ENCODE data around the gene FITM2.

Gene FITM2

DNA sequence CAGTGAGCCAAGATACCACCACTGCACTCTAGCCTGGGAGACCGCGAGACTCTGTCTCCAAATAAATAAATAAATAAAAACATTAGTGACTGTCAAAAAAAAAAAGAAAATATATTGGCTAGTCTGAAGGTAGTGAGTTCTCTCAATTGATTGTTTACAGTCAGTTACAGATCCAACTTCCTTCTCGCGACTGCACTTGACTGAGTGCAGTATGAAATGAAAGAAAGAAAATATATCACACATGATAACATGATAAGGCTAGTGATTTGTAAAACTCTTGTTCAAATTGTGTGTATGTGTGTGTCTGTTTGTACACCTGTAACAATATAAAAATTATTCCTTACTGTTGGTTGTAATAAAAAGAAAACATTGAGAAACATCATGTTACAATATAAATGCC is 33.7 kb upstream of the FITM2 start:
- no peak overlapping the region for H3K4me3 ChIP-seq (ENCODE audit: low read depth, low read length)
- TF ChIP-seq, protein P1, sequence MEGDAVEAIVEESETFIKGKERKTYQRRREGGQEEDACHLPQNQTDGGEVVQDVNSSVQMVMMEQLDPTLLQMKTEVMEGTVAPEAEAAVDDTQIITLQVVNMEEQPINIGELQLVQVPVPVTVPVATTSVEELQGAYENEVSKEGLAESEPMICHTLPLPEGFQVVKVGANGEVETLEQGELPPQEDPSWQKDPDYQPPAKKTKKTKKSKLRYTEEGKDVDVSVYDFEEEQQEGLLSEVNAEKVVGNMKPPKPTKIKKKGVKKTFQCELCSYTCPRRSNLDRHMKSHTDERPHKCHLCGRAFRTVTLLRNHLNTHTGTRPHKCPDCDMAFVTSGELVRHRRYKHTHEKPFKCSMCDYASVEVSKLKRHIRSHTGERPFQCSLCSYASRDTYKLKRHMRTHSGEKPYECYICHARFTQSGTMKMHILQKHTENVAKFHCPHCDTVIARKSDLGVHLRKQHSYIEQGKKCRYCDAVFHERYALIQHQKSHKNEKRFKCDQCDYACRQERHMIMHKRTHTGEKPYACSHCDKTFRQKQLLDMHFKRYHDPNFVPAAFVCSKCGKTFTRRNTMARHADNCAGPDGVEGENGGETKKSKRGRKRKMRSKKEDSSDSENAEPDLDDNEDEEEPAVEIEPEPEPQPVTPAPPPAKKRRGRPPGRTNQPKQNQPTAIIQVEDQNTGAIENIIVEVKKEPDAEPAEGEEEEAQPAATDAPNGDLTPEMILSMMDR (IDR thresholded peaks at IDR 0.05; ENCODE audit: borderline replicate concordance, insufficient read depth, low read depth, low read length): no peak

DNA sequence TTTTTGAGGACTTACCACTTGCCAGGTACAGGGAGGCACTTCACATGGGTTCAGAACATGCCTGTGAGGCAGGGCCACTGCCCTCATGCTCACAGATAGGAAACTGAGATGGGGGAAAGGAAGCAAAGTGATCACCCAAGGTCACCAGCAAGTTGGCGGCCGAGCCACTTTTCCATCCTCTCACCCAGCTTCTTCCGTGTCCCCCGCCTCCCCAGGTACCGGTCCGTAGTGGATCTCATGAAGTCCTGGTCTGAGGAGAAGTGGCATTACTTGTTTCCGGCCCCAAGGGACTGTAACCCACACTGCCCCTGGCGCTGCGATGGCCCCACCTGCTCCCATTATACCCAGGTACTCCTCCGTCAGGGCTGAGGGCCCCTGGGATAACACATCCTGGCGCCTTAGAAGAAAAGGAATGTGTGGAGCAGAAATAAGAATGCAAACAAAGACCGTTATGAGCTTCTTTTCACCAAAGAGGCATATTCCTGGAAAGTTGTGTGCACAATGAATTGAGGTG is 32.2 kb upstream of the FITM2 start:
- no peak overlapping the region for H3K4me3 ChIP-seq (ENCODE audit: low read depth, low read length)
- TF ChIP-seq, protein P1 (IDR thresholded peaks at IDR 0.05; ENCODE audit: borderline replicate concordance, insufficient read depth, low read depth, low read length): no peak

DNA sequence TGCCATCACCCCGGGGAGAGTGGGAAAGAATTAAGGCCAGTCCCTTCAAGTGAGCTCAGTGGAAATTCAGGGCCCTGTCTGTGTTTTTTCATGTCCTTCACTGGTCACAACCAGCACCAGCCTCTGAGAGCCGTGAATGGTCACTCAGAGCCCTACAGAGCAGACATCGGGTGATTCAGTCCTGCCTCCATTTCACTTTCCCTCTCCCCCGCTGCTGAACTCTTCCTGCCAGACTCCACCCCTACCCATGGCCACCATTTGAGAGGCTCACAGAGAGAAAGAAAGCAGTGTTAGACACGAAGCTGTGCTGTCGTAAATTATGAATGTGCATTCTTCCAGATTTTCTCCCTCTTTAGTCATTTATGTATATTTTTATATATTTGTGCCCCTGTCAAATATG is 31.2 kb upstream of the FITM2 start:
- H3K4me3 ChIP-seq (ENCODE audit: low read depth, low read length): no peak overlapping the region
- TF ChIP-seq, protein P1 (IDR thresholded peaks at IDR 0.05; ENCODE audit: borderline replicate concordance, insufficient read depth, low read depth, low read length): no peak

DNA sequence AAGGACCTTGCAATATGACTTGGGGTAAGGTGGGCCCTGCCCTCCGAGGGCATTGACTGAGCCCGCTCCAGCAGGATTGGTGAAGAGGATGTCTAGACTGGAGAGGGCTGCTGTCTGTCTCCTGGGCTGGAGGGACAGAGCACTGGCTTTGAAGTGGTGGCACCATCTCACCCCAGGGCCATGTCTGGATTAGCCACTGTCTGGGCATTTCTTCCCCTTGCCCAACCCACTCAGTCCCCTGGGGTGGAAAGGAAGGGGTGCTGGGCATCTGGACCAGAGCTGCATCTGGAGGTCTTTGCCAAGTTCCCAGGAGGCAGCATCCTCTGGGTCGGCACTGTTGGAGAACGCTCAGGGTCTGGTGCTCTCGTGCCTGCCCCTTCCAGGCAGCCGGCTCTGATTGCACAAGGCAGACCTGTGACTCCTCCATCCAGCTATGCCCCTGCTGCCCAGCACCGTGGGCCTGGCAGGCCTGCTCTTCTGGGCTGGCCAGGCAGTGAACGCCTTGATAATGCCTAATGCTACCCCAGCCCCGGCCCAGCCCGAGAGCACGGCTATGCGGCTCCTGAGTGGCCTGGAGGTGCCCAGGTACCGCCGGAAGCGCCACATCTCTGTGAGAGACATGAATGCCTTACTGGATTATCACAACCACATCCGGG is 25.9 kb upstream of the FITM2 start, which contains the start of gene R3HDML:
R3HDML (plus strand) TSS at position 319 of the 656 bp plus-strand sequence; CDS start at position 434, 115 bp downstream.
- H3K4me3 ChIP-seq (ENCODE audit: low read depth, low read length): no peak within 1 kb of the TSS
- TF ChIP-seq, protein P1 (IDR thresholded peaks at IDR 0.05; ENCODE audit: borderline replicate concordance, insufficient read depth, low read depth, low read length): no peak

DNA sequence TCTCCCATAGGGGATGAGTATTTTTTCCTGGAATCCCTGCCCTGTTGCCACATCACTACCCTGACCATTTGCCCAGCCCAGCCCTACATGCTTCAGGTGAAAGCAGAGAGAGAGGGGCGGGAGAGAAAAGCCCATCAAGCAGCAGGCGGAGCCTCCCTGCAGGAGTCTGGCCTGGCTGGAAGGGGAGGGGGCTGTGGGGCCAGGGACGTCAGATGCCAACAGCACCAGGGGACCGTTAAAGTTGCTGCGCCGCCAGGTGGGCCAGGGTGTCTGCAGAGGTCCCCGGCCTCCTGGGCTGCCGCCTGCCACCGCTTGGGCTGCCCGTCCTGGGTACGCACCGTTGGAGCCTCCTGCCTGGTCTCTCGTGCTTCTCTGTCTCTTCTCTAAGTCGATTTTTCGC is 25.1 kb upstream of the FITM2 start:
- no peak overlapping the region for H3K4me3 ChIP-seq (ENCODE audit: low read depth, low read length)
- TF ChIP-seq, protein P1 (IDR thresholded peaks at IDR 0.05; ENCODE audit: borderline replicate concordance, insufficient read depth, low read depth, low read length): no peak

DNA sequence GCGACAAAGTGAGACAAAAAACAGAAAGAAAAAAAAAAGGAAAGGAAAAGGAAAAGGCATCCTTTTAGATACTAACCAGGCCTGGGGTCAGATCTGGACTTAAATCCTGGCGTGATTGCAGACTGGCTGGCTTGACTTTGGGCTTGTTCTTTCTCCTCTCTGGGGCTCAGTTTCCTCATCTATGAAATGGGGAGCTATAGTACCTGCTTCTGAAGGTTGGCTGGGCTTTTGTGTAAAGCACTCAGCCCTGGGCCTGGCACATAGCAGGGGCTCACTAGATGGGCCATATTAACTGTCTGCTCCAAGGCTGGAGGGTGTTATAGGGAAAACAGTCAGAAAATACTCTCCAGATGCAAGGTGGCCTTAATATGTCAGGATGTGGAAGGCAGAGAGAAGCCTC is 24.7 kb upstream of the FITM2 start:
- no peak overlapping the region for H3K4me3 ChIP-seq (ENCODE audit: low read depth, low read length)
- TF ChIP-seq, protein P1 (IDR thresholded peaks at IDR 0.05; ENCODE audit: borderline replicate concordance, insufficient read depth, low read depth, low read length): no peak

DNA sequence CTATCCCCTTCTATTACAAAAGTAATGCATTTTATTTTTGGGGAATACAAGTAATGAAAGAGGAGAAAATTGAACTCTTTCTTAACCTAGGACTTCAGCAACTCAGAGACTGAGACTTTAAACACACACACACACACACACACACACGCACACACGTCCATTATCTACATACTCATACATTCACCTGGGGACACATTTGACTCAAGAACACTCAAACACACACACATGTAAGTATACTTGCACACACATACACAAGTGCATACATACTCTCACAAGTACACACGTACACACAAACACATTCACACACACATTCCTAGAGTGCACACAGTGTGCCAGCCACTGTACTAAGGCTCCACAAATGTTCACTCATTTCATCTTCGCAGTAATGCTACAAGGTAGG is 23.7 kb upstream of the FITM2 start:
- TF ChIP-seq, protein P1 (IDR thresholded peaks at IDR 0.05; ENCODE audit: borderline replicate concordance, insufficient read depth, low read depth, low read length): no peak
- H3K4me3 ChIP-seq (ENCODE audit: low read depth, low read length): no peak overlapping the region

Measured in GM12875 (cell line).